Activated CD4-positive, CD25-positive, alpha-beta regulatory T cell (primary cell): Measurements from ENCODE around the gene LKAAEAR1.
"Not testable (repeated sequence)": the region's sequence is repeated elsewhere in the genome, so short reads cannot be mapped to it uniquely, and the experiment has no call there.

Experiments used
- DNase-seq, 4 experiments: peaks; one replicate each; lab custom pipeline; 2025; lab: John Stamatoyannopoulos, UW

LKAAEAR1 gene

GRCh38 chr20:64083804-64084684 is at the start of gene LKAAEAR1:
Gene LKAAEAR1, minus strand, starts transcription at chr20:64084398. Its CDS starts 179 bp downstream, at chr20:64084219.
- DNase-seq = no peak

DNA sequence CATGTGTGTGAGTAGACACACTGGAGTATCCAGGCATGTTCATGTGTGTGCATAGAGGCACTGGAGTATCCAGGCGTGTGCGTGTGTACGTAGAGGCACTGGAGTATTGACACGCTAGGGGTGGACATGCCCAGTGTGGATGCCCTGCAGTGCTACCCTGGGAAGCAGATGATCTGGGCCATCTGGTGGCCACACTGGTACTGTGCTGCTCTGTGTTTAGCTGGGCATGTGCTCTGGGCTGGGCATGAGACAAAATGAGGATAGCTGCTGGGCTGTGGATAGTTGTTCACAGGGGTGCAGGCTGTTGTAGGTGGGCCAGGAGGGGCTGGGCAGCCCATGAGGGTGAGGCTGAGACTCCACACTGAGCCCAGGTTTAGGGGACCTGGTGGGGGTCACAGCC is 47.2 kb upstream of the LKAAEAR1 start:
- no peak for DNase-seq

DNA sequence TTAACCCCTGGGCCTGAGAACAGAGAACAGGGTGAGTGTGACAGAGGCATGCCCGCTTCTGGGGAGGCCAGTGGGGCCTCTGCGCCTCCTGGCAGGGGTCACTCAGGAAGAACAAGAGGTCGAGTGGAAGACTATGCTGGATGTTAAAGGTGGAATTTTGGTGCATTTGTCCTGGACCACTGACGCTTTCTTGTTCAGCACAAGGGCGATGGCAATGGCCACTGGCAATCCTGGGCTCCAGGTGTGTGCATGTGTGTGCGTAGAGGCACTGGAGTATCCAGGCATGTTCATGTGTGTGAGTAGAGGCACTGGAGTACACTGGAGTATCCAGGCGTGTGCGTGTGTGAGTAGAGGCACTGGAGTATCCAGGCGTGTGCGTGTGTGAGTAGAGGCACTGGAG is 46.7 kb upstream of the LKAAEAR1 start:
- no peak for DNase-seq

DNA sequence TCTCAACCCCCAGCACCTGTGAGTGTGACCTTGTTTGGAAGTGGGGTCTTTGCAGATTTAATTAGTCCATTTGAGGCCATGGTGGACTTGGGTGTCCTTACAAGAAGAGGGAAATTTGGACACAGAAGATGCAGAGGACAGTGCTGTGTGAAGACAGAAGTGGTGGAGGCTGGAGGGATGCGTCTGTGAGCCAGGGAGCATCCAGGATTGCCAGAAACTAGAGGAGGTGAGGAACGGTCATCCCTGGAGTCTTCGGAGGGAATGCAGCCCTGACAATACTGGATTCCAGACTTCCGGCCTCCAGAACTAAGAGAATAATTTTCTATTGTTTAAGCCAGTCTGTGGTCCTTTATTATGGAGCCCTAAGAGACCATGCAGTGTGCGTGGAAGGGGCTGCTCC is 46.1 kb upstream of the LKAAEAR1 start:
- DNase-seq = no peak

GRCh38 chr20:64129146-64129782 is 45.1 kb upstream of the LKAAEAR1 start:
- no peak for DNase-seq

GRCh38 chr20:64123517-64123916 is 39.3 kb upstream of the LKAAEAR1 start:
- not testable (repeated sequence) for DNase-seq

DNA sequence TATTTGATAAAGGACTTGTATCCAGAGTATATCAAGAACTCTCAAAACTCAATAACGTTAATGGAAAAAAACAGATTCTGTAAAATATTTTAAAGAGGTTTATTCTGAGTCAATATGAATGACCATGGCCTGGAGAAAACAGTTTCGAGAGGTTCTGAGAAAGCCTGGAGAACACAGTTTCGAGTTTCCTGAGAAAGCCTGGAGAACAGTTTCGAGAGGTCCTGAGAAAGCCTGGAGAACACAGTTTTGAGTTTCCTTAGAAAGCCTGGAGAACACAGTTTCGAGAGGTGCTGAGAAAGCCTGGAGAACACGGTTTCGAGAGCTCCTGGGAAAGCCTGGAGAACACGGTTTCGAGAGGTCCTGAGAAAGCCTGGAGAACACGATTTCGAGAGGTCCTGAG is 38.7 kb upstream of the LKAAEAR1 start:
- DNase-seq = not testable (repeated sequence)

GRCh38 chr20:64121586-64121985 is 37.4 kb upstream of the LKAAEAR1 start:
- no peak for DNase-seq

DNA sequence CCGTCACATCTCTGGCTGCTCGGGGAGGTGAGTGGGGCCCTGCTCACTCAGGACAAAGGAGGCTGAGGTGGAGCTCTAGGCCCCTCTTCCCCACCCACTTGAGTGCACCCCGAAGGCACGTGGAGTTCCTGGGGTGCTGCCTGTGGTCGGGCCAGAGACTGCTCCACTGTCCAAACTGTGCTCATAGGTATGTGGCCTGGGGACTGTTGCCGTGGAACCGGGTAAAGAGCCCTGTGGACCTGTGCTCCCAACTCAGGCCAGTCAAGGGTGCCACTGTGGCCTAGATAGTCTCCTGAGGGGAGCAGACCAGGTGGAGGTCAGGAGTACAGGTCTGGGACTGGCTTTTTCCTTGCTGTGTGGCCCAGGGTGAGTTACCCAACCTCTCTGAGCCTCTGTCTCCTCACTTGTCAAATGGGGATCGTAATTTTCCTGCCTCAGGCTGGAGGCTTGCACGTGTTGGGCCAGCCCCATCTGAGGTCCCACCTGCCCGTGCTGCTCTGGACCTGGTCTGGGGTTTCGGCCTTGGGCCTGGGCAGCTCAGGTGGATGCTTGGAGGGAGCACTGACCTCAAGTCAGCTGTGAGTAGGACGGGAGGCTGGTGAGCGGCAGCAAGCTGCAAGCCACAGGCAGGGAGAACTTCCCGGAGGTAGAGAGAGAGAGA is 35.6 kb upstream of the LKAAEAR1 start:
- no peak for DNase-seq

- DNase-seq = no peak
Observed at GRCh38 chr20:64119301-64119680, 35.1 kb upstream of the LKAAEAR1 start.

- DNase-seq = not testable (repeated sequence)
Observed at GRCh38 chr20:64117432-64117777, 33.2 kb upstream of the LKAAEAR1 start.

GRCh38 chr20:64116541-64117431 is 32.6 kb upstream of the LKAAEAR1 start:
- no peak for DNase-seq

DNA sequence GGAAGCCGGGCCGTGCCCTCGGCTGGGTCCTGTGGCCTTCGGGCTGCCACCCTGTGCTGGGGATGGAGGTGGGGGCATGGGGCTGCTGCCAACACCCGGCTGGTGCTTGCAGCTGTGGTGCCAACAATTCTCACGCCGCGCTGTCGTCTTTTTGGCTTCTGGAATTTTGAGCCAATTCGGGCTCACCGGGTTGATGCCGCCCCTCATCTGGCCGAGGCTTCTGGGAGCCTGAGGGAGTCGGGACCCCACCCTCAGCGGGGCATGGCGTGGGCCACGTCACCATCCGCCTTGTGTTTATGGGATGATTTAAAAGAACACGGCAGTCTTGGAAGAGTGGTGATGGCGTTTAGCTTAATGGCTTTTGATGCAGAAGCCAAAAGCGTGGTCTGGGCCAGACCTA is 31.8 kb upstream of the LKAAEAR1 start:
- no peak for DNase-seq

DNA sequence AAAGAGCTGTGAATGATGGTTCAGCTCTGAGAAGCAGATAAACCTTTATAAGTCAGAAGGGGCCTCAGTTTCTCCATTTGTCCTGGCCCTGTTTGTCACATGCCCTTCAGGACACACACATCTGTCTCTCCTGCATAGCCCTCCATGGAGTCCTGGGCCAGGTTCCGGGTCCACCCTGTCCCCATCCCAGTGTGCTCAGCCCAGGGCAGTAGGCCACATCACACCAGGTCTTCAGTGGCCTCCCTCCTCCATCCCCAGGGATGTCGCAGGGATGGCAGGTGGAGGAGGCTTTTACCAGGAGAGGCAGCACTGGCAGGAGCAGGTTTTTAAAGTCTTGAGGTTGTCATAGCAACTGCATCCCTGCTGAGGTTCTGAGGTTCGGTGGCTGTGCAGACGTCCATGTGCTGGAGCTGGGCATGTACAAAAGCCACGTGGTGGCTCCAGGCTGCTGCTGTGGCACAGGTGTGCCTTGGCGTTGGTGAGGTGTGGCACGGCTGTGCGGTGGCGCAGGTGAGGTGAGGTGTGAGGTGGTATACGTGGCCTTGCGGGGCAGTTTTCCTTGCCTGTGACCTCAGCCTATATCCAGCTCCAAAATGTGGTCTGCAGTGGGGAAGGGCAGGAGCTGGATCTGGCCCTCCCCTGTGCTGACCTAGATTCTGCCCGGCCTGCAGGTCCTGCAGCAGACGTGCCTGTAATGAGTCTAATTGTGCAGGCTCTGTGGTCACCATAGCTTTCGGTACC is 31.1 kb upstream of the LKAAEAR1 start:
- no peak for DNase-seq

- no peak for DNase-seq
Observed at GRCh38 chr20:64114356-64114971, 30.3 kb upstream of the LKAAEAR1 start.

GRCh38 chr20:64113796-64114355 is 29.7 kb upstream of the LKAAEAR1 start:
- no peak for DNase-seq

DNA sequence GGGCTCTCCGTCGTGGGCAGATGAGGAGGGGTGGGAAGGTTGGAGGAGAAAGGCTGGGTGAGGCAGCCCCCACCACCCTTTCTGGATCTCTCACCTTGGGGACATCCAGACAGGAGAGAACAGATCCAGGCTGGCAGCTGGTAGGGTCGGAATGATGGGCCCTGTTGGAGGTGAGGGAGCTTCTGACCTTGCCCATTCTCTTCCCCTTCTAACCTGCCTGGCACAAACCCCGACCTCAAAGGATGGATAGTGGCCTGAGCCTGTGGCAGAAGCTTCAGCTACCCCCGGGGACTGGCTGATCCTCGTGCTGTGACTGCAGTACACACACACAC is 29.2 kb upstream of the LKAAEAR1 start:
- DNase-seq = no peak

GRCh38 chr20:64112691-64113443 is 28.7 kb upstream of the LKAAEAR1 start:
- no peak for DNase-seq

GRCh38 chr20:64111841-64112641 is 27.8 kb upstream of the LKAAEAR1 start:
- no peak for DNase-seq
